Natural killer cell (primary cell): ENCODE results near the gene ATF4. TPM values are rescaled to one million over a fixed set of nuclear protein-coding genes. Genes with fewer than 3 reads are reported as not detected.
A peak's percentile ranks its signal among the peaks of the same experiment; 100 is the strongest.

ENCODE experiments used
- ATAC-seq, 3 donors: fragments of 150-1000 bp in 2 of 3; fragments of 200-7000 bp in 1 of 3; cut with Tn5 transposase; 1 replicate in 1 of 3; 2 replicates in 2 of 3; pipeline ENCODE4 v1.10.0; 2021; ENCODE audit warnings: mild to moderate bottlenecking in 2 of 3, moderate library complexity in 2 of 3
- DNase-seq, 2 donors: peaks; one replicate each; pipeline versions ENCODE4 v3.0.0 to v3.0.0-alpha.2; 2013 to 2021; ENCODE audit warnings: mixed read lengths in 1 of 2
- H3K27ac ChIP-seq: one replicate; pipeline ENCODE4 v1.5.1; 2013; ENCODE audit warnings: mild to moderate bottlenecking, low read length
- H3K27me3 ChIP-seq: one replicate; pipeline ENCODE4 v1.6.1; 2013; ENCODE audit warnings: low read length; ENCODE audit not compliant: control insufficient read depth, insufficient read depth
- H3K36me3 ChIP-seq: one replicate; pipeline ENCODE4 v1.6.1; 2013; ENCODE audit warnings: low read length; ENCODE audit not compliant: control insufficient read depth, insufficient read depth
- H3K4me1 ChIP-seq: one replicate; pipeline ENCODE4 v1.6.1; 2013; ENCODE audit warnings: low read length; ENCODE audit not compliant: control insufficient read depth, insufficient read depth
- H3K4me3 ChIP-seq: one replicate; pipeline ENCODE4 v1.5.1; 2013; ENCODE audit warnings: low read length
- H3K9me3 ChIP-seq: one replicate; pipeline ENCODE4 v1.6.1; 2013; ENCODE audit warnings: low read length; ENCODE audit not compliant: control insufficient read depth, insufficient read depth
- H3K27ac Mint-ChIP-seq, 2 donors: one replicate each; pipeline ENCODE4 v1.8.0; 2022; ENCODE audit warnings: mild to moderate bottlenecking in 2 of 2, mixed read lengths in 2 of 2, moderate library complexity in 1 of 2
- H3K27me3 Mint-ChIP-seq, 2 donors: one replicate each; pipeline ENCODE4 v1.8.0; 2022; ENCODE audit warnings: low read depth in 2 of 2, mixed read lengths in 2 of 2
- H3K36me3 Mint-ChIP-seq: one replicate; pipeline ENCODE4 v1.8.0; 2022; ENCODE audit warnings: mixed read lengths
- H3K4me1 Mint-ChIP-seq, 2 donors: one replicate each; pipeline ENCODE4 v1.8.0; 2022; ENCODE audit warnings: mixed read lengths in 2 of 2
- H3K4me3 Mint-ChIP-seq: one replicate; pipeline ENCODE4 v1.8.0; 2022; ENCODE audit warnings: mild to moderate bottlenecking, moderate library complexity, mixed read lengths
- H3K9me3 Mint-ChIP-seq, 2 donors: one replicate each; pipeline ENCODE4 v1.8.0; 2022; ENCODE audit warnings: mixed read lengths in 2 of 2
- WGBS: methylation state at CpG from one replicate; pipeline ENCODE4 v1.1.7; 2013; ENCODE audit warnings: missing lambda C conversion rate; ENCODE audit not compliant: insufficient coverage; 5-methylcytosine and 5-hydroxymethylcytosine counted together
- intact Hi-C: fragments of 100-400 bp; cut with micrococcal nuclease; formaldehyde crosslinking; loops from one replicate; pipeline ENCODE4 v1.14.2; 2022
- total RNA-seq, 4 donors: library from RNA; stranded (reverse); fragments of 120-200 nt in 1 of 4; gene quantifications; one replicate each; pipeline versions ENCODE4 v1.2.3 to v1.2.4, GENCODE V29; 2013 to 2022
- TF ChIP-seq, protein P1 (sequence below): fragments of 200-600 bp; IDR thresholded peaks from one replicate; pipeline ENCODE4 v1.8.0; 2022; ENCODE audit warnings: antibody characterized with exemption

The ATF4 gene
- total RNA-seq, 3 donors from 2014 or later (not counting 1 experiment from before 2014, with no cell fraction given) = 235 to 242 (median 238) TPM

DNA sequence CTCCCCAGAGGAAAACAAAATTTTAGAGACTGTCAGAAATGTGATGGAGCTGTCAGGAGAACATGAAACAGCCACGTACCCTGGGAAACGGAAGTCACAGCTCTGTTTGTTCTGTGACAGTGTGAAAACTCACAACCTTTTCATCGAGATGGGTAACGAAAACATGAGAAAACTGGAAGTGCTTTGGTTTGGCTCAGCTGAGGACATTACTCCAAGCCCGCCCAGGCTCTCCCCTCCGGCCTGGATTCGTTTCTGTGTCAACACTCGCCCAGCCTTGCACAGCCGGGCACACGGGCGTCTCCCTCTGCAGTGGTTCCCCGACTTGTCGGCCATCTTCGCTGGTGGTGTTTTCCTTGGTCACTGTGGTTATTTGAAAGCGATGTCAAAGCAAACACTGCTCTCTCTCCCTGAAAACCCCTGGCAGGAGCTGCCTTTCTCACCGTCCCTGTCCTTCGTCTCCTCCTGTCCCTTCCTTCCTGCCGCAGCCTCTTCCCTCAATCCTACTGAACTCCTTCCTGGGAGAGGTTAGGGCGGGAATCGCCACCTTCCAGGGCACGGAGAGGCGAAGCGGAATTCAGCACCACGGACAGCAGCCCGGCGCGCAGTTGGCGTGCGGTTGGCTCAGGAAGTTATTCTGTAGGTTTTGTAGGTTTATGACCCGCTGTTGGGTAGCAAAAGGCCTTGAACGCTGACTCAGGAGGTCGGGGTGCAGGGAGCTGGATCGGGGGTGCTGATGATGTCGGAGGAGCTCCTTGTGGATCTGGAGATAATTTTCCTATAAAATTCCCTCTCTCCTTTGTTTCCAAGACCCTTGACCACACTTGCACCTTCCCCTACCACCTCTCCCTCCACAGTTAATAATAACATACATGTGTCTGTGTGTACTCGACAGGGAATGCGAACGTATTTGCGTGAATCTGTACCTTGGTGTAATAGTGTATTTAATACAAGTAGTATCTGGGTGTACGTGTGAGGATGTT lies 25.3 kb downstream of the ATF4 start:
- H3K9me3 ChIP-seq = no peaks in the 10 kb centered on the region
- H3K9me3 Mint-ChIP-seq = no peaks in the 10 kb centered on the region
- no peak overlapping the region for H3K27ac ChIP-seq
- WGBS = 20% methylated on average over 36 of the region's 39 CpGs
- peak overlapping the region; percentile 74 for H3K4me3 Mint-ChIP-seq
- H3K27ac Mint-ChIP-seq = peak overlapping the region in 1 of 2 donors; percentile 76
- H3K27me3 ChIP-seq = peaks cover 9% of the 10 kb centered on the region
- TF ChIP-seq, protein P1, sequence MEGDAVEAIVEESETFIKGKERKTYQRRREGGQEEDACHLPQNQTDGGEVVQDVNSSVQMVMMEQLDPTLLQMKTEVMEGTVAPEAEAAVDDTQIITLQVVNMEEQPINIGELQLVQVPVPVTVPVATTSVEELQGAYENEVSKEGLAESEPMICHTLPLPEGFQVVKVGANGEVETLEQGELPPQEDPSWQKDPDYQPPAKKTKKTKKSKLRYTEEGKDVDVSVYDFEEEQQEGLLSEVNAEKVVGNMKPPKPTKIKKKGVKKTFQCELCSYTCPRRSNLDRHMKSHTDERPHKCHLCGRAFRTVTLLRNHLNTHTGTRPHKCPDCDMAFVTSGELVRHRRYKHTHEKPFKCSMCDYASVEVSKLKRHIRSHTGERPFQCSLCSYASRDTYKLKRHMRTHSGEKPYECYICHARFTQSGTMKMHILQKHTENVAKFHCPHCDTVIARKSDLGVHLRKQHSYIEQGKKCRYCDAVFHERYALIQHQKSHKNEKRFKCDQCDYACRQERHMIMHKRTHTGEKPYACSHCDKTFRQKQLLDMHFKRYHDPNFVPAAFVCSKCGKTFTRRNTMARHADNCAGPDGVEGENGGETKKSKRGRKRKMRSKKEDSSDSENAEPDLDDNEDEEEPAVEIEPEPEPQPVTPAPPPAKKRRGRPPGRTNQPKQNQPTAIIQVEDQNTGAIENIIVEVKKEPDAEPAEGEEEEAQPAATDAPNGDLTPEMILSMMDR = no peak
- no peaks in the 10 kb centered on the region for H3K36me3 ChIP-seq
- H3K4me3 ChIP-seq = no peak overlapping the region
- intact Hi-C loops = no loop called here
- H3K4me1 Mint-ChIP-seq = peaks cover 18 to 20% of the 10 kb centered on the region in 2 donors
- H3K27me3 Mint-ChIP-seq = peaks cover 19 to 24% of the 10 kb centered on the region in 2 donors
- H3K4me1 ChIP-seq = peaks cover 22% of the 10 kb centered on the region
- DNase-seq = peak; percentile 57 to 87
- no peaks in the 10 kb centered on the region for H3K36me3 Mint-ChIP-seq
- ATAC-seq = peak; percentile 63 to 78 (median 74)

DNA sequence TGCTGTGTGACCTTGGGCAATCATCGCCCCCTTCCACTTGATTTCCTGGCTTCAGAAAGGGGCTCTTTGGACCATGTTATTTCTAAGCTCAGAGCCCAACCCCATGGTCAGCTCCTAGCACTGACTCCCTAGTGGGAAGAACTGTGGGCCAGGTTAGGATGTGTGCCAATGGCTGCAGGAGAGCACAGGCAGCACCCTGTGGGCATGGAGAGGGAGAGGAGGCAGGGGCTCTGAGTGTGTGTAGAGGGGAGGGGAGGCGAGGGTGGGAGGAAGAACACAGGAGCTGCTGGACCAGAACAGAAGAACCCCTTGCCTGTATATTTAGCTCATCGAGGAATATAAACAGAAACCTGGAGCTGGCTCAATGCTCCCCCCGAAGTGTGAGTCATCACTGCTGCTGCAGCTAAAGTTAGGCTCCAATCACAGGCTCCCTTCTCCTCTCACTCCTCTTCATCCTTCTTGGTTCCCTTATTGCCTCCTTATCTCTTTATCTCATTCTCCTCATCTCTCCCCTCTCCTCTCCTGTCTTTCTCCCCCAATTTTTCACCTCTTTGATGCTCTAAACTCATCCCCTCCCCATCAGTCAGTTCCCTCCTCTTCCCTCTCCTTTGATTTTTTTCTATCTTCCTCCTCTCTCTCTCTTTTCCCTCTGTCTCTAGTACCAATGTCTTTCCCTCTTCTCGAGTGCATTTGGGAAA lies 26.7 kb downstream of the ATF4 start:
- DNase-seq (no peak), ATAC-seq (no peak)
- Mint-ChIP-seq H3K27me3 (peaks cover 28 to 30% of the 10 kb centered on the region in 2 donors), H3K36me3 (no peaks in the 10 kb centered on the region), H3K4me1 (peaks cover 18 to 20% of the 10 kb centered on the region in 2 donors), H3K9me3 (no peaks in the 10 kb centered on the region), H3K27ac (no peak overlapping the region), H3K4me3 (no peak overlapping the region)
- TF ChIP-seq, protein P1 = no peak
- no peak overlapping the region for H3K4me3 ChIP-seq
- peaks cover 22% of the 10 kb centered on the region for H3K4me1 ChIP-seq
- H3K27ac ChIP-seq = no peak overlapping the region
- H3K9me3 ChIP-seq = no peaks in the 10 kb centered on the region
- WGBS = 65% methylated on average over 4 of the region's 5 CpGs
- H3K36me3 ChIP-seq = no peaks in the 10 kb centered on the region
- H3K27me3 ChIP-seq = peaks cover 12% of the 10 kb centered on the region
- intact Hi-C loops = no loop called here

DNA sequence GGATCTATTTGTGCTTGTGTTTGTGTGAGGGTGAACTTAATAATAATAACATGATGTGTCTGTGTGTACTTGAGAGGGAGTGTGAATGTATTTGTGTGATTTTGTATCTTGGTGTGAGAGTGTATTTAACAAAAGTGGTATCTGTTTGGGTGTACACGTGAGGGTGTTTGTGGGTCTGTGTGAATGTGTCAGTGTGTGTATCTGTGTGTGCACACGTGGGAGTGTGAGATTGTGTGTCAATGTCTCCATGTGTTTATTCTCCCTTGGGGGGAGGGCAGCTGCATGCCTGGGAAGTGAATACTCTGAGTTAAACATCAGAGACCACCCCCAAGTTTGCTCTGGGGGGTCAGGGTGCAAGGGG lies 27.2 kb downstream of the ATF4 start:
- Mint-ChIP-seq H3K4me1 (peaks cover 18 to 20% of the 10 kb centered on the region in 2 donors), H3K27ac (no peak overlapping the region), H3K36me3 (no peaks in the 10 kb centered on the region), H3K27me3 (peaks cover 30 to 33% of the 10 kb centered on the region in 2 donors), H3K9me3 (no peaks in the 10 kb centered on the region), H3K4me3 (no peak overlapping the region)
- WGBS = 45% methylated on average over 2 of the region's 2 CpGs
- peaks cover 22% of the 10 kb centered on the region for H3K4me1 ChIP-seq
- H3K36me3 ChIP-seq = no peaks in the 10 kb centered on the region
- ATAC-seq (no peak), DNase-seq (no peak)
- TF ChIP-seq, protein P1 = no peak
- no peaks in the 10 kb centered on the region for H3K9me3 ChIP-seq
- intact Hi-C loops = no loop called here
- no peak overlapping the region for H3K27ac ChIP-seq
- peaks cover 13% of the 10 kb centered on the region for H3K27me3 ChIP-seq
- no peak overlapping the region for H3K4me3 ChIP-seq
